ENCODE results near the gene ZNF891. TPM values are rescaled to one million over a fixed set of nuclear protein-coding genes. Genes with fewer than 3 reads are reported as not detected.

Gene ZNF891
- total RNA-seq, 1 experiment from 2014 or later: 2.1 TPM

DNA sequence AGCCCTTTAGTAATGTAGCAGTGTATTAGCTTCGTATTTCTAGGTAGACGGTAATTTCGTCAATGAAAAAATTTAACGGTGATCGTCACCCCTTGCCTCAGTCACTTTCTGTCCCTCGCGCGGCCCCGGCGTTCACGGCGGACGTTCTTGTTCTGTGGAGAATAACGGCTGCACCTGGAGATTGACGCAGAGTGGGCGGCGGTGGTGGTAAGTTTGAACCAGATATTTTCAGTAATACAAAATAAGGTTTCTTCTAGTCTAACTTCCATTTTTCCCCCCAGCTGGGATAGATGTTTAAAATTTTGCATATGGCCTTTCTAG is 694 bp upstream of the ZNF891 start:
- H2BK120ac ChIP-seq (ENCODE audit: low read depth, low read length, poor library complexity, severe bottlenecking): no peak overlapping the region
- no peak overlapping the region for H3K23ac ChIP-seq (ENCODE audit: insufficient read length, low read depth, low read length)
- no peaks in the 10 kb centered on the region for H3K79me1 ChIP-seq (ENCODE audit: insufficient read depth, low read depth, low read length, poor library complexity, severe bottlenecking)
- H4K91ac ChIP-seq (ENCODE audit: insufficient read length, low read depth, low read length): no peak overlapping the region
- H3K4me1 ChIP-seq (ENCODE audit: insufficient read depth, low read length): no peaks in the 10 kb centered on the region
- H3K27ac ChIP-seq (ENCODE audit: insufficient read length, low read depth, low read length): peak overlapping the region; percentile 73
- no peak overlapping the region for H2BK15ac ChIP-seq (ENCODE audit: low read depth, low read length)
- no peak overlapping the region for H2AFZ ChIP-seq (ENCODE audit: low read length)
- peak overlapping the region; percentile 98 to 100 (median 99) for H3K27ac Mint-ChIP-seq
- no peak for DNase-seq
- H3K23me2 ChIP-seq (ENCODE audit: insufficient read length, low read depth, low read length, poor library complexity, severe bottlenecking): peaks cover 4% of the 10 kb centered on the region
- peaks cover 66 to 80% (median 79%) of the 10 kb centered on the region in 3 experiments for H3K36me3 Mint-ChIP-seq (ENCODE audit: insufficient read depth in 1 of 3, low read depth in 3 of 3)
- no CpG with 5 or more reads among the region's 17 CpGs for WGBS (ENCODE audit: extremely low coverage, insufficient read length, low lambda C conversion rate)
- TF ChIP-seq CTCF (conservative IDR thresholded peaks at IDR 0.05): no peak
- H2BK12ac ChIP-seq (ENCODE audit: insufficient read length, low read depth, low read length): no peak overlapping the region
- peaks cover 59 to 82% of the 10 kb centered on the region in 2 experiments for H3K9me3 Mint-ChIP-seq
- no peaks in the 10 kb centered on the region for H3K27me3 ChIP-seq (ENCODE audit: insufficient read depth, low read length)
- no peak overlapping the region for H3K4ac ChIP-seq (ENCODE audit: low read depth, low read length)
- peaks cover 8 to 11% of the 10 kb centered on the region in 2 experiments for H3K4me1 Mint-ChIP-seq
- H3K4me2 ChIP-seq (ENCODE audit: insufficient read depth, insufficient read length, low read length): peak overlapping the region; percentile 85
- no peak overlapping the region for H3K56ac ChIP-seq (ENCODE audit: insufficient read length, low read depth, low read length)
- H3K79me2 ChIP-seq (ENCODE audit: insufficient read depth, low read length): peaks cover 3% of the 10 kb centered on the region; the same call in 1 of the 2 replicates
- peak overlapping the region; percentile 89 for H3K14ac ChIP-seq (ENCODE audit: insufficient read depth, low read length)
- no peaks in the 10 kb centered on the region for H4K20me1 ChIP-seq (ENCODE audit: control insufficient read depth, insufficient read depth, insufficient read length)
- peak overlapping the region; percentile 93 for H3K4me3 Mint-ChIP-seq
- peak overlapping the region; percentile 69 for H4K5ac ChIP-seq (ENCODE audit: insufficient read length, low read depth, low read length)
- H4K8ac ChIP-seq (replicated peaks; ENCODE audit: insufficient read length, low read depth, low read length): no peak overlapping the region
- H2AK5ac ChIP-seq (ENCODE audit: insufficient read length, low read length): no peak overlapping the region
- no peak overlapping the region for H2BK20ac ChIP-seq (ENCODE audit: low read depth, low read length, poor library complexity, severe bottlenecking)
- no peak overlapping the region for H2BK5ac ChIP-seq (ENCODE audit: insufficient read length, low read length)
- peak overlapping the region; percentile 97 for H3K18ac ChIP-seq (ENCODE audit: insufficient read length, low read depth, low read length)
- peaks cover 37% of the 10 kb centered on the region for H3K9me3 ChIP-seq (ENCODE audit: control insufficient read depth, low read depth, low read length)
- H3T11ph ChIP-seq (ENCODE audit: low read length): peak overlapping the region; percentile 48
- H3K27me3 Mint-ChIP-seq (ENCODE audit: low read depth): no peaks in the 10 kb centered on the region; the same call in 1 of the 2 replicates
- H3K9ac ChIP-seq (ENCODE audit: extremely low read depth, insufficient read length, low read length): peak overlapping the region; percentile 95

Measured in H9 (cell line).